GM19193 (cell line): Measurements from ENCODE around the gene HSD17B1.

Source experiments
- POLR2A ChIP-seq: IDR thresholded peaks from 4 replicates; pipeline ENCODE4 v1.6.1; 2011; ENCODE audit not compliant: insufficient read depth, insufficient read length; ENCODE audit errors: extremely low read depth

HSD17B1 gene

GRCh38 chr17:42519546-42520491 is 32.9 kb upstream of the HSD17B1 start:
- TF ChIP-seq POLR2A: no peak

- TF ChIP-seq POLR2A: no peak
Observed at GRCh38 chr17:42520540-42520951, 32.2 kb upstream of the HSD17B1 start.

- no peak for TF ChIP-seq POLR2A
Observed at GRCh38 chr17:42521036-42521435, 31.7 kb upstream of the HSD17B1 start.

GRCh38 chr17:42521666-42522262 is 31.0 kb upstream of the HSD17B1 start:
- TF ChIP-seq POLR2A: no peak

- TF ChIP-seq POLR2A: no peak
Observed at GRCh38 chr17:42522263-42522790, 30.4 kb upstream of the HSD17B1 start.

- TF ChIP-seq POLR2A: no peak
Observed at GRCh38 chr17:42522798-42523278, 29.9 kb upstream of the HSD17B1 start.

GRCh38 chr17:42525221-42525620 is 27.5 kb upstream of the HSD17B1 start:
- TF ChIP-seq POLR2A: no peak

- no peak for TF ChIP-seq POLR2A
Observed at GRCh38 chr17:42526031-42526444, 26.7 kb upstream of the HSD17B1 start.

GRCh38 chr17:42527932-42528331 is 24.8 kb upstream of the HSD17B1 start:
- no peak for TF ChIP-seq POLR2A

- TF ChIP-seq POLR2A: no peak
Observed at GRCh38 chr17:42529061-42529460, 23.7 kb upstream of the HSD17B1 start.

GRCh38 chr17:42530952-42531454 is 21.7 kb upstream of the HSD17B1 start:
- TF ChIP-seq POLR2A: no peak

- no peak for TF ChIP-seq POLR2A
Observed at GRCh38 chr17:42531455-42532354, 21.0 kb upstream of the HSD17B1 start.

GRCh38 chr17:42535155-42536047 is 17.3 kb upstream of the HSD17B1 start:
- TF ChIP-seq POLR2A: no peak

GRCh38 chr17:42536048-42536371 is 16.7 kb upstream of the HSD17B1 start, which contains the start of gene NAGLU:
NAGLU (plus strand) TSS chr17:42536241; CDS start chr17:42536273, 32 bp downstream.
- peak; percentile 78 for TF ChIP-seq POLR2A
